ENCODE results near the gene CADPS2.

CADPS2 gene

GRCh38 chr7:122886357-122887081, at the start of gene CADPS2:
TSS of gene CADPS2 (minus strand) at chr7:122886460. CDS start at chr7:122886337, 123 bp downstream.
- no peak for DNase-seq (ENCODE audit: low spot score)

- no peak for DNase-seq (ENCODE audit: low spot score)
Observed at GRCh38 chr7:122935620-122936019, 49.4 kb upstream of the CADPS2 start.

GRCh38 chr7:122919643-122920181, 33.5 kb upstream of the CADPS2 start:
- no peak for DNase-seq (ENCODE audit: low spot score)

- no peak for DNase-seq (ENCODE audit: low spot score)
Observed at GRCh38 chr7:122914812-122915211, 28.6 kb upstream of the CADPS2 start.

- no peak for DNase-seq (ENCODE audit: low spot score)
Observed at GRCh38 chr7:122913608-122914007, 27.3 kb upstream of the CADPS2 start.

GRCh38 chr7:122902751-122903495, 16.7 kb upstream of the CADPS2 start:
- no peak for DNase-seq (ENCODE audit: low spot score)

- no peak for DNase-seq (ENCODE audit: low spot score)
Observed at GRCh38 chr7:122901250-122901649, 15.0 kb upstream of the CADPS2 start.

- DNase-seq (ENCODE audit: low spot score): no peak
Observed at GRCh38 chr7:122896509-122896908, 10.2 kb upstream of the CADPS2 start.

- DNase-seq (ENCODE audit: low spot score): no peak
Observed at GRCh38 chr7:122893486-122893885, 7.2 kb upstream of the CADPS2 start.

GRCh38 chr7:122889116-122889515, 2.9 kb upstream of the CADPS2 start:
- no peak for DNase-seq (ENCODE audit: low spot score)

- DNase-seq (ENCODE audit: low spot score): no peak
Observed at GRCh38 chr7:122887848-122888247, 1.6 kb upstream of the CADPS2 start.

- no peak for DNase-seq (ENCODE audit: low spot score)
Observed at GRCh38 chr7:122887198-122887597, 938 bp upstream of the CADPS2 start.

GRCh38 chr7:122885583-122886356, 490 bp downstream of the CADPS2 start:
- DNase-seq (ENCODE audit: low spot score): no peak

GRCh38 chr7:122884186-122884585, 2.1 kb downstream of the CADPS2 start:
- no peak for DNase-seq (ENCODE audit: low spot score)

GRCh38 chr7:122883049-122883680, 3.1 kb downstream of the CADPS2 start:
- DNase-seq (ENCODE audit: low spot score): no peak

- DNase-seq (ENCODE audit: low spot score): no peak
Observed at GRCh38 chr7:122881324-122881723, 4.9 kb downstream of the CADPS2 start.

GRCh38 chr7:122869260-122869659, 17.0 kb downstream of the CADPS2 start:
- DNase-seq (ENCODE audit: low spot score): no peak

- DNase-seq (ENCODE audit: low spot score): no peak
Observed at GRCh38 chr7:122867471-122867980, 18.7 kb downstream of the CADPS2 start.

- no peak for DNase-seq (ENCODE audit: low spot score)
Observed at GRCh38 chr7:122864838-122865237, 21.4 kb downstream of the CADPS2 start.

GRCh38 chr7:122864016-122864415, 22.2 kb downstream of the CADPS2 start:
- no peak for DNase-seq (ENCODE audit: low spot score)

GRCh38 chr7:122858320-122858719, 27.9 kb downstream of the CADPS2 start:
- no peak for DNase-seq (ENCODE audit: low spot score)

- no peak for DNase-seq (ENCODE audit: low spot score)
Observed at GRCh38 chr7:122850528-122850927, 35.7 kb downstream of the CADPS2 start.

Measured in CD4-positive, alpha-beta T cell treated with Interleukin-6 at 100 ng/mL for 8 hours (primary cell).